NCI-H2227 treated with DMSO at 0.1 percent for 48 hours (cell line): ENCODE data around the gene SPO11.
A peak's percentile ranks its signal among the peaks of the same experiment; 100 is the strongest.
"Not testable (repeated sequence)": the region's sequence is repeated elsewhere in the genome, so short reads cannot be mapped to it uniquely, and the experiment has no call there.

Experiments used
- DNase-seq: peaks from one replicate; lab custom pipeline; 2025; lab: John Stamatoyannopoulos, UW

Gene SPO11

DNA sequence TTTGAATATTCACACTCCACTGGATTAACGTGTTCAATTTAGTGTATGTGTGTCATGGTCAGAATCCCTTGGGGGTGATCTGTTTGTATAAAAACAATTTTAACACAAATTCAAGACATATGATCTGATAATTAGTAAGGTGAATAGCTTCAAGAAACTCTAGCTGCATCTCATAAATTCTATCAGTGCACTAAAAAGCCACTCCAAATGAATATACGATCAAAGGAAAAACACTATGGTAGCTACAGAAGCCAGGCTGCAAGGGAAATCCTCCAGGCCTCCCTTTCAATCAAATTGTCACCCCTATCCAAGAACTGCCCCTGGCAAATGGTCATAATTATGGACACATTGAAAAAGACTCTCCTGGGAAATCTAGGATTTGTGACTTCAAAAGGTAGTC, 12.1 kb downstream of the SPO11 start:
- DNase-seq = no peak

DNA sequence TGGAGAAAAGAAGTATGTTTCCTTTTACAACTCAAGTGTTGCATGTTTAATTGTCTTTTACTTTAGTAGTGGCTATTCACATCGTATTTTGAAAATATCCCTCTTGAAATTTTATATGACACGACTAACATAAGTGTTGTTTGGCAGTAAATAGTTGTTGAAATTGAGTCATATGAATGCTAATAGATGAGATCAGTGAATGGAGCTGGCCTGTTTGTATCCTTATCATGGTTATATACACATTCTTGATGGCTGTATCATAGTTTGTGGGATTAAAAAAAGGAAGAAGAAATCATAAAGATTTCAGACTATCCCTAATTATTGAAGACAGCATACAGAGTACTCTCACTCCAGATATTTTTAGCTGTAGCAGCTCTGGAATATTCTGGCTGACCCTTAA, 13.2 kb downstream of the SPO11 start:
- no peak for DNase-seq

DNA sequence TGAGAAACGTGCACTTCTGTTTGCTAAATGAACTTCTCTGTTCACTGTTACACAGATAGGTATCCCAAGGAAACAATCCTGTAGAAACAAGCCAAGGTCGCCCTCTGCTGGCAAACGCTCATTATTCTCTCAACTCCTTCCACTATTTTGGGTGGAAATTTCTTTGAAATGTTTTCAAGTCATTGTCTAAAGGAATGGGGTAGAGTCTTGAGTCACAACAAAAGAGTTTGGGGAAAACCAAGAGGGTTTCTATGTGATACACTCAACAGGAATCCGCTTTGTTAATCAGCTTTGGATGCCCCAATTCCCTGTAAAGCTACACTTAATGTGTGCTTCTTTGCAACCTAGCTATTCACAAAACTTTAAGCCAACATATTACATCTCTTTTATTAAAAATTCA, 16.9 kb downstream of the SPO11 start:
- DNase-seq = peak; percentile 61

DNA sequence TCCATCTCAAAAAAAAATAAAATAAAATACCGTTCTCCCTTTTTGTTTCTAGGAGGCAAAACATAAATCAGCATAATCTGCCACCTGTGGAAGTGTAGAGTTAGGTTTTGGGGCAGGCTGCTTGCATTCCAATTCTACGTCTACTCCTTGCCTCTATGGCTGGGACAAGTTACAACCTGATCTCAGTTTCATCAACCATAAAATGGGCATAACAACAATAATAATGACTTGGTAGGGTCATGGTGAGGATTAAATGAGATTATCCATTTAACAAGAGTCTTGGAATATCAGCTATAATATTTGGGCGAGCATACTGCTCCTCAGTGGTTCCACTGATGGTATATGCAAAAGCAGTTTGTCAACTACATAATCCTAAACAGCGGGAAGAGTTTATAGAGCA, 17.8 kb downstream of the SPO11 start:
- DNase-seq = no peak

DNA sequence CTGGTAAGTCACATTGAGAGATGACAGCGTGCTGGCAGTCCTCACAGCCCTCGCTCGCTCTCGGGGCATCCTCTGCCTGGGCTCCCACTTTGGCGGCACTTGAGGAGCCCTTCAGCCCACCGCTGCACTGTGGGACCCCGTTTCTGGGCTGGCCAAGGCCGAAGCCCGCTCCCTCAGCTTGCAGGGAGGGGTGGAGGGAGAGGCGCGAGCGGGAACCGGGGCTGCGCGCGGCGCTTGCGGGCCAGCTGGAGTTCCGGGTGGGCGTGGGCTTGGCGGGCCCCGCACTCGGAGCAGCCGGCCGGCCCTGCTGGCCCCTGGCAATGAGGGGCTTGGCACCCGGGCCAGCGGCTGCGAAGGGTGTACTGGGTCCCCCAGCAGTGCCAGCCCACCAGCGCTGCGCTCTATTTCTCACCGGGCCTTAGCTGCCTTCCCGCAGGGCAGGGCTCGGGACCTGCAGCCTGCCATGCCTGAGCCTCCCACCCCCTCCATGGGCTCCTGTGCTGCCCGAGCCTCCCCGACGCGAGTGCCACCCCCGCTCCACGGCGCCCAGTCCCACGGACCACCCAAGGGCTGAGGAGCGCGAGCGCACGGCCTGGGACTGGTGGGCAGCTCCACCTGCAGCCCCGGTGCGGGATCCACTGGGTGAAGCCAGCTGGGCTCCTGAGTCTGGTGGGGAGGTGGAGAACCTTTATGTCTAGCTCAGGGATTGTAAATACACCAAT, 18.8 kb downstream of the SPO11 start:
- DNase-seq = not testable (repeated sequence)

DNA sequence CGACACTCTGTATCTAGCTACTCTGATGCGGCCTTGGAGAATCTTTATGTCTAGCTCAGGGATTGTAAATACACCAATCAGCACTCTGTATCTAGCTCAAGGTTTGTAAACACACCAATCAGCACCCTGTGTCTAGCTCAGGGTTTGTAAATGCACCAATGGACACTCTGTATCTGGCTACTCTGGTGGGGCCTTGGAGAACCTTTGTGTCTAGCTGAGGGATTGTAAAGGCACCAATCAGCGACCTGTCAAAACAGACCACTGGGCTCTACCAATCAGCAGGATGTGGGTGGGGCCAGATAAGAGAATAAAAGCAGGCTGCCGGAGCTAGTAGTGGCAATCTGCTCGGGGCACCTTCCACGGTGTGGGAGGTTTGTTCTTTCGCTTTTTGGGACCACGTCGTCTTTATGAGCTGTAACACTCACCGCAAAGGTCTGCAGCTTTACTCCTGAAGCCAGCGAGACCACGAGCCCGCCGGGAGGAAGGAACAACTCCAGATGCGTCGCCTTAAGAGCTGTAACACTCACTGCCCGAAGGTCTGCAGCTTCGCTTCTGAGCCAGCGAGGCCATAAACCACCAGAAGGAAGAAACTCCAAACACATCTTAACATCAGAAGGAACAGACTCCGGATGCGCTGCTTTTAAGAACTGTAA, 19.4 kb downstream of the SPO11 start:
- DNase-seq = not testable (repeated sequence)

DNA sequence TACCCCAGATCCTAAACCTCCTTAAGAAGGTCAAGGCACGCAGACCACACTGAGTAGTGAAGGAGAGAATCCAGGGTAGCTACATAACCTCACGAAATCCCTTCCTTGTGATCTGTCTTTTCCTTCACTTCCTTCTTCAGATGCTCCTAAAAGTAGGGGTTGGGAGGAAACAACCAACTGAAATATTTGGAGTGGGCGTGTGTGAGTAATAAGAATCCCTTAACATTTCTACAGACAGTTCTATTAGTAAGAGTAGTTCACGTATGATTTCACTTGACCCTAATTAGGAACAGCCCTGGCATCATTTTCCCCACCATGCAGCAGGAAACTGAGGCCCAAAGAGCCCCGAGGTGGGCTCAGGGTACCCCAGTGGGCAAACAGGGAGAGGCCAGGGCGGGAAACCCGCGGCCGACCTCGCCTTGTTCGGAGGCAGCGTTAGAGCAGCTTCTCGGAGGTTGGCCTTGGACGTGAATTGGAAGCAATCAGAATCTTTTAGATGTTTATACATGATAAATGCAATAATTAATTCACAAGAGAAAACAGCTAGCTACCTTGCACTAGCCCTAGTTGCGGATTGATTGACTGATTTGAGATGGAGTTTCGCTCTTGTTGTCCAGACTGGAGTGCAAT, 20.6 kb downstream of the SPO11 start:
- no peak for DNase-seq

DNA sequence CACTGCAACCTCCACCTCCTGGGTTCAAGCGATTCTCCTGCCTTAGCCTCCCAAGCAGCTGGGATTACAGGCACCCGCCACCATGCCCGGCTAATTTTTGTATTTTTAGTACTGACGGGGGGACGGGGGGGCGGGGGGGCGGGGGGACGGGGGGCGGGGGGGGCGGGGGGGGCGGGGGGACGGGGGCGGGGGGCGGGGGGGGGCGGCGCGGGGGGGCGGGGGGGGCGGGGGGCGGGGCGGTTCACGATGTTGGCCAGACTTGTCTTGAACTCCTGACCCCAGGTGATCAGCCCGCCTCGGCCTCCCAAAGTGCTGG, 21.1 kb downstream of the SPO11 start:
- DNase-seq = not testable (repeated sequence)

DNA sequence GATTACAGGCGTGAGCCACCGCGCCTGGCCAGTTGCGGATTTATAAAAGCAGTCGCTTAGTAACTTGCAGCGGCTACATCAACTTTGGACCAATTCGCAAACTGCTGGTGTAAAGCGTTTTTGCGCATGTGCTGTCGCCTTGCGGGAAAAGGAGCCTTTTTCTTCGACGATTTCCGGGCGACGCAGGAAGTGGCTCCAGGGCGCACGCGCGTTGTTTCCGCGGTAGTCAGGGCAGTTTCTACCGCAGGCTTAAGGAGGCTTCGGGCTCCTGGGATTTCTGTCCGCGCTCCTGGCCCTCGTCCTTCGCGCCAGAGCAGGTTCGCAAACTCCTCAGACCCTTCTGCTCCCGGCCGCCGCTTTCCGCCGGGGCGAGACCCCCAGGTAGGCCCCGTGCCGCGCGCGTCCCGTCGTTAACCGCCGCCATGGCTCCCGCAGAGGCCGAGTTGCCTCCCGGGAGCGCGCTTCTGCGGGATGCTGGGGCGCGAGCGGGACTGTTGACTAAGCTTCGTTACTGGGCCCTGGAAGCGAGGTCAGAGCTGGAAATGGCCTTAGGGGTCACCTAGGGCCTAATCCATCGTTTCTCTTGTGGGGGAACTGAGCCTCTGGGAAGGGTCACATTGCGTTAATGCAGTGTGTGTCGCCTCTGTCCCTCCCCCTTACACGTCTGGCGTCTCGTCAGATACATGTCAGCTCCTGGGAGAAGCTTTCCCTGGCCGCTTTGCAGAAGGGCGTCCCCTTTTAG, 21.6 kb downstream of the SPO11 start, which contains the start of gene RAE1:
Gene RAE1, plus strand, starts transcription at position 214 of the 742 bp plus-strand sequence. CDS start 2,784 bp downstream, outside the sequence.
- peak; percentile 87 for DNase-seq

DNA sequence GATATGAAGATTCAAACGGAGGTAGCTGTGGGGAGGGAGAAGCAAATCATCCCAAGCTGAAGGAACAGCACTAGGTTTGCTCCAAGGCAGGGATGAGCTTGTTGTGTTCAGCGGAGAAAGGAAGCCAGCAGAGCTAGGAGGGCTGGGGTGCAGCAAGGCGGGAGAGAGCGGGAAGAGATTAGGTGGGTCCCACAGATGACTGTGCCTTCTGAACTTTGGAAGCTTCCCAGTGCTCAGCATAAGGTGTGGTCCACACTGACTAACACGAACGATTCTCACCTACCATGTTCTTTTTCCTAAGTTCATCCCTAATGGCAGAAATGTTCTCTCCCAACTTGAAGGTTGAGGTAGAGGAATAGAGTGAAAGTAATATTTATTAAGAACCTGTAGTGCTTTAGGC, 22.7 kb downstream of the SPO11 start:
- no peak for DNase-seq

DNA sequence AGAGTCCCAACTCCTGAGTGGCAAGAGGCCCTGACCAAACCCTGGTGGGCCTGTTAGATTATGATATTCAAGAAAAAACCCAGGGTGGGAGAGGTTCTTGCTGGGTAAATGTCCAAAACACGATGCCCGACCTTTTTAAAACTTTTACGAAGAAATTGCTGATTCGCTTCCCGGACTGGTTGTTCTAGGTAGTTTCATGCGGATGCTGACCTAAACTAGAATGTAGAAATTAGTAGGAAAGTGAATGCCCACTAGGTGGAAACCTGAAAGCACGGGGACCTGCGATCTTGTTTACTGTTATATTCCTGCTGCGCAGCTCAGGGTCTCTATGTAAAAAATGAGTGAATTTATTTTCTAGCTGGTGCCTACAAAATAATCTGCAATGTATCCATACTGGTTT, 23.7 kb downstream of the SPO11 start:
- DNase-seq = no peak

DNA sequence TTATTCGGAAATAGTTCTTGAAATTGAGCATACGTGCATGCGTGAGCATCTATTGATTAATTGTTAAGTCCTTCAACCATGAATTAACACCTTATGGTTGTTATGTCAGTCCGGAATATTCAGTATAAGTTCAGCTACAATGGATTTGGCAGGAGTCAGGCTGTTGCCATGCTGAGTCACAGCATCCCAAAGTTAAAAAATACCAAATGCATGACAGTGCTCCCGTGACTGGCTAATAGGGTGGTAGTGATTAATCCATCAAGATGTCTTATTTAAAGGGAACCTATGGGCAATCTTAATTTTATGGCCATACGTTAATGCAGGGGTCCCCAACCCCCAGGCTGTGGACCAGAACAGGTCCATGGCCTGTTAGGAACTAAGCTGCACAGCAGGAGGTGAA, 31.9 kb downstream of the SPO11 start:
- no peak for DNase-seq

DNA sequence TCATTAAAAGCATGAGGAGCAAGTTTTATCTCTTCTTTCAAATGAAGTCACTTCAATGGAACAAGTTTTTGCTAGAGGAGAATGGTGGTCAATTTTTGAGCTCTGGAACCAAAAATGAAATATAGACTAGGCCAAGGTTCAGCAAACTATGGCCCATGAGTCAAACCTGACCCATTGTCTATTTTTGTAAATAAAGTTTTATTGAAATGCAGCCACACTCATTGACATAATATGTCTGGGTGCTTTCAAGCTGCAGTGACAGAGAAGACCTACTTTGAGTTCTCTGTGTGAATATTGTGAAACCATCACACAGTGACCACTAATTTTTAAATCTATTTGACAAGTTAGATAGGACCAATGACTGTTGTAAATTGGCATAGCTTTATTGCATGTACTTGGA, 34.8 kb downstream of the SPO11 start:
- DNase-seq = no peak

DNA sequence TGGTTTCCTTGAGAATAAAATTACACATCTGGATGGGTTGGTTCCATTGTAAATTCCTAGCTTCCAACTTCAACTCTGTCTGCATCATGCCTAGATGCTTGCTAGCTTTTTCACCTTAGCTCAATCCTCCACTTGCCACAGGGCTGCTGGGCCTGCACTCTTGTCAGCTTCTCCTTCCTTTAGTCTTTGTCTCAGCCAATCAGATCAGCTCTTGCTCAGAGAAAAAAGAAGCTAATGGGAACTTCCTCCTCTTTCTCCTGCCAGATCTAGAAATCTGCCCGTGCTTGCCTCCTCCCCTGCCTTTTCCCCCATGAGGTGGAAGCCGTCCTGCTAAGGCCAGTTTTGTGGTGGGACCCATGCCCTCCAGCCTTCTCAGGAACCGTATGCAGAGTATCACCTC, 40.0 kb downstream of the SPO11 start:
- DNase-seq = no peak

DNA sequence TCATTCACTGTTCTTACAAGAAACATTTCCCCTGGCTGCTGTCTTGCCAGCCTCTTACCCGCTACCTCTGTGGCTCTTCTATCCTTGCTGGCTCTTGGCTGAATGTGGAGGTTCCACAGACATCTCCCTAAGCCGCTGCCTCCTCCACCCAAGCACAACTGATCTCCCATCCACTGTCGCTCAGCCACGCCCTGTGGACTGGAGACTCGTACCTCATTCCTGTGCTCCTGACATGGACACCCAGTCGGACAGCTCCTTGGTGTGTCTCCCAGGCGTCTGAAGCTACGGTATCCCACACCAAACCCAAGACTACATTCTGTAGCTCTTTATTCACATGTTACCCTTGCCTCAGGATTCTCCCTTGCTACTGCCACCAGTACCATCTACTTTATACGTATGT, 40.7 kb downstream of the SPO11 start:
- DNase-seq = no peak

DNA sequence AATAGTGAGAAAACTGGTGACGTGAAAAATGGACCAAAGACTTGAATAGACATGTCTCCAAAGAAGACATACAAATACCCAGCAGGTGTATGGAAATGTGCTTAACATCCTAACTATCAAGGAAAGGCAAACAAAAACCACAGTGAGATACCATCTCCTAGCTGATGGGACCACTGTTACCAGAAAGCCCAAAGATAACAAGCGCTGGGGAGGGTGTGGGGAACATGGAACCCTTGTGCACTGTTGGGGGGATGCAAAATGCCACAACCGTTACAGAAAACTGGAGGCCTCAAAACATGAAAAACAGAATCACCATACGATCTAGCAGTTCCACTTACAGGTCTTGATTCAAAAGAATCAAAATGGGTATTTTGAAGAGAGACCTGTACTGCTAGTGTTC, 41.8 kb downstream of the SPO11 start:
- no peak for DNase-seq

DNA sequence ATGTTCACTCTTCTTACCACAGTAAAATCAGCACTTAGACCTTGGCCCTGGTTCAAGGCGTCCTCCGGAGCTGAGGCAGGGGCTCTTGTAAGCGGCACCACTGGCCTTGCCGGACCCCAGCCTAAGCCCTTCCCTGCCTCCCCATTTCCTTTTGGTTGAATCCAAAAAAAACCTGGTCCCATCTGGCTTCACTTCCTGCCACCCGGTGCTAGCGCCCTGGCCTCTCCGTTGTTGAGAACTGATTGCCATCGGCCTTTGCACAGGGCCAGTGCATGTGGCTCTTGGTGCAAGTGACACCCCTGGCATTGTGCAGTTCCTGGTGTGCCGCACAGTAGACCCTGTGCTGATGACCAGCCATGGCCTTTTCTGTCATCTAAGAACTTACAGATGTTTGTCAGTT, 42.6 kb downstream of the SPO11 start:
- DNase-seq = no peak

DNA sequence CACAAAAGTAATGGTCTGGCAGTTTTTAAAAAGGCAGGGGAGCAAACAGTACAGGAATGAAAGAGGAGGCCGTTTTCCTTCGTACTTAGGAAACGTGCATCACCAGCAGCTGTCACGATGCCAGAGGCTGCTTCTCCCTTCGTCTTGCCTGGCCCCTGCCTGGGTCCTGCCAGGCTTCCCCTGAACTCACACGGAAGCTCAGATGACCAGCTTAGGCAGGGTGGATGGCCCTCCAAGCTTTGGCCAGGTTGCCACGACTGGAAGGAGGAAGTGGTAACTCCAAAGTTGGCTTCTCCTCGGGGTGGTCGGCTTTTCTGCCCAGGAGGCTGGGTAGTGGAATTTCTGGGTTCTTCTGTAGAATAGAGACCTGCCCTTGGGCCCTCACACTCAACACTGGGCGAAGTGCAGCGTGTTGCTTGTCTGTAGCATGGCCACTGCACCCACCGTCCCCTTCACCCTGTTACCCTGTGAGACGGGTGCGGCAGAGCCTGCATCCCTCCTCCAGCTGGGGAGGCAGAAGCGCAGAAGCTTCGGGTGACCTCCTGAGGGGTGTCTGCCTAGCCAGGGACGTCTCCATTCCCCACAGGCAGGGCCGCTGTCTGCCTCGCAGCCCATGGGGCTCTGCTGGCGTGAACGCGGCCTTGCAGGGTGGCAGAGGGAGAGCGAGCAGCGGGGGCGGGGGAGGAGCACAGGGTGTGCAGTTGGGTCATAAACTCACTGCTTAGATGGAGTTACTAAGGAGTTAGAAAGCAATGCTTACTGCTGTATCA, 43.2 kb downstream of the SPO11 start:
- no peak for DNase-seq

DNA sequence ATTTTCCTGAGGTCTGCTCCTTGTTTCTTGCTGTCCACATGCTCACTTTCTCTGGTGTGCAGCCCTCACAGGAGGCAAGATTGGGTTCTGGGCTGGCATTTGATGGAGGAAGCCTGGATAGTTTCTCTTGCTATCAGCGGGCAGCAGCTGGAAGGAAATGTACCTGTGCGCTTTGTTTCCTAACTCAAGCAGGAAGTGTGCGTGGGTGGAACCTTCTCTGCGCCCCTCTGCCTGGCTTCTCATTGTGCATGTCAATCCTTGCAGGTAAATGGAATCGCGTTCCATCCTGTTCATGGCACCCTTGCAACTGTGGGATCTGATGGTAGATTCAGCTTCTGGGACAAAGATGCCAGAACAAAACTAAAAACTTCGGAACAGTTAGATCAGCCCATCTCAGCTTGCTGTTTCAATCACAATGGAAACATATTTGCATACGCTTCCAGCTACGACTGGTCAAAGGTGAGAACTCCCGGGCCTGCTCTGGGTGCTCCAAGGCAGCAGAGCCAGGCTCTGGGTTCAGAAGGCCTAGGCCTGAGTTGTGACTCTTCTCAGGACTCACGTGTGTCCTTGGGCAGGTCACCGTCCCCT, 44.8 kb downstream of the SPO11 start:
- no peak for DNase-seq

DNA sequence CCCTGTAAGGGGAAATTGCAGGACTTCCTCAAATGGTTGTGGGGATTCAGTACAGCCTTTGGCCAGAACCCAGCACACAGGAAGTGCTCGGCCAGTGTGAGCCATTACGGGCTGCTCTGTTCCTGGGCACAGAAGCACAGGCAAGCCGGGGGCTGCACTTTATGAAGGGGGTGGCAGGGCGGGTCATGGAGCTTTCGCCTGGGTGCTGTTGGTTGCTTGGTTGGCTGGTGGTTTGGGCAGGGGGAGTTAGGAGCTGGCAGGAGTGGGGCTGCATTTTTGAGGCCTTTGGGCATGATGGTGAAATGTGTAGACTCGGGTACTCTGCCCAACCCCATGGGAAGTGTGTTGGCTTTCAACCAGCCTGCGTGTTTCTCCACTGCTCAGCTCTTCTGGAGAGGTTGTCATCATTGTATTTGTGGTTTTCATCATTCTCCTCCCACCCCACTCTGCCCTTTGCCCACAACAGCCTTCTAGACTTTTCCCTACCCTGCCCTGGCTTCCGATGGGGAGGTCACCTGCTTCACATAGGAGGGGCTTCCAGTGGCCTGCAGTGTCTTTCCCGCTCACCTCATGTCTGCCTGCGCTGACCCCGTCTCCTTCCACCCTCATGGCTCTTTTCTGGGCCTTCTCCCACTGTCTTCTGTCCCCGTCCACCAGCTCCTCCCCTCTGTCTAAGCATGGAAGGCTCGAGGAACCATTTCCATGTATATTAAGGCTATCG, 45.5 kb downstream of the SPO11 start:
- no peak for DNase-seq

DNA sequence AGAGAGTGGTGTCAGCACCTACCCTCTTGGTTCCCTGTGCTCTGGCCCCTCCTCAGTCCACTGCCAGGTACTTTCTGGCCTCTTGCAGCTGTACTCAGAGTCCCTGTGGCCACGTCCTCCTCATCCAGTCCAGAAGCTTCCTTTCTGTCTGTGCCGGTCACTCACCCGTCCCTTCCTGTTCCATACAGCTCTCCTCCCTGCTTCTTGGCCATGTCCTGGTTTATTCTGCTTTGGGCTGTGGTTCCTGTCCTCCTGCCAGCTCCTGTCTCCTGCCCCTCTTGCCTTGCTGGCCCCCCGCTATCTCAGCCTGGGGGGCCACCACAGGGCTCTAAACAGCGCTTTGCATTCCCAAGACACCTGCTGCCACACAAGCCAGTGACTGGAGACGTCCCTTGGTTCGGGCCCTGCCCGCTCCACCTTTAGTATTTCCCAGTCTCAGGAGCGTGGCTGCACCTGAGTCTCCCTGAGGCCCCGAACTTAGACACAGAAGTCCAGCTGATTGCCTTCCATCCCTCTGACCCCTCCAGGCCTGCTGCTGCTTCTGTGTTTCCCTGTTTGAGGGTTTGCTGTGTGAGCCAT, 46.1 kb downstream of the SPO11 start:
- DNase-seq = no peak
